D721Med (cell line): Measurements from ENCODE around the gene DAPK1.

Experiments
- DNase-seq: peaks from one replicate; pipeline ENCODE4 v3.0.0; 2011; ENCODE audit warnings: low spot score; ENCODE audit not compliant: insufficient read length
- FAIRE-seq: peaks from 2 replicates; lab custom pipeline; 2011; peaks lifted over from hg19 to GRCh38; lab: Jason Lieb, UNC
- TF ChIP-seq, protein P1 (sequence below): IDR thresholded peaks from 2 replicates; pipeline ENCODE4 v1.5.1; 2012; ENCODE audit warnings: mild to moderate bottlenecking, control low read depth; ENCODE audit not compliant: insufficient read depth; ENCODE audit errors: missing control alignments

DAPK1 gene

DNA sequence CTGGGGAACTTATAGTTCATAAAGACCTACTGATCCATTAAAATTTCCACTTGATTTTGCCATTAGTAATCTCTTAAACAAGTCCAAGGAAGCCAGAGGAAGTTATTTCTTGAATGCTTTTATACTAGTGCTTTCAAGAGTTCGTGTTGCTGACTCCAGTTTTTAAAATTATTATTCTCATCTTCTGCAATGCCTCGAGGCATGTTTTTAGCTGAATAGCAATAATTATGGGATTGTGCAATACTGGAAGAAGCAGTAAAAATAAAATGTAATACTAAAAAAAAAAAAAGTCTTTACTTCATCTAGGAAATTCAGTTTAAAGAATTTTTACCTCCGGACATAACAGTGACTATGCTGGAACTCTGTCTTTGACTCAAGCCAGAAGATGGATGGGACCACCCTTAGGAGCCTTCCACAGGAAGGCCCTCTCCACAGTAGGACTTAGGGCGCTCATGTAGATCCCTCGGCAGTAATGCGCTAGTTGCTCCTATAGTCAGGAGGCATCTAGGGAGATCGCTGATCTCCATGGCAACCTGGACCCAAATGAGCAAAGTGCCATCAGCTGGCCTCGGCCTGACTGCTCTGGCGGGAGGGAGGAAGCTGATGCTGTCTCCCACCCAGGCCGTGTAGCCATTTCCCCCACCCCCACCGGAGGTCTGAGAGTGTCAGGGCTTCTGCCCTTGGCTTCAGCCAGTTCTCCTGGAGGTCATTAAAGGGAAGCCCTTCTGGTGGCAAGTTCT, 56.7 kb downstream of the DAPK1 start:
- DNase-seq (no peak), FAIRE-seq (no peak)
- TF ChIP-seq, protein P1, sequence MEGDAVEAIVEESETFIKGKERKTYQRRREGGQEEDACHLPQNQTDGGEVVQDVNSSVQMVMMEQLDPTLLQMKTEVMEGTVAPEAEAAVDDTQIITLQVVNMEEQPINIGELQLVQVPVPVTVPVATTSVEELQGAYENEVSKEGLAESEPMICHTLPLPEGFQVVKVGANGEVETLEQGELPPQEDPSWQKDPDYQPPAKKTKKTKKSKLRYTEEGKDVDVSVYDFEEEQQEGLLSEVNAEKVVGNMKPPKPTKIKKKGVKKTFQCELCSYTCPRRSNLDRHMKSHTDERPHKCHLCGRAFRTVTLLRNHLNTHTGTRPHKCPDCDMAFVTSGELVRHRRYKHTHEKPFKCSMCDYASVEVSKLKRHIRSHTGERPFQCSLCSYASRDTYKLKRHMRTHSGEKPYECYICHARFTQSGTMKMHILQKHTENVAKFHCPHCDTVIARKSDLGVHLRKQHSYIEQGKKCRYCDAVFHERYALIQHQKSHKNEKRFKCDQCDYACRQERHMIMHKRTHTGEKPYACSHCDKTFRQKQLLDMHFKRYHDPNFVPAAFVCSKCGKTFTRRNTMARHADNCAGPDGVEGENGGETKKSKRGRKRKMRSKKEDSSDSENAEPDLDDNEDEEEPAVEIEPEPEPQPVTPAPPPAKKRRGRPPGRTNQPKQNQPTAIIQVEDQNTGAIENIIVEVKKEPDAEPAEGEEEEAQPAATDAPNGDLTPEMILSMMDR: no peak

DNA sequence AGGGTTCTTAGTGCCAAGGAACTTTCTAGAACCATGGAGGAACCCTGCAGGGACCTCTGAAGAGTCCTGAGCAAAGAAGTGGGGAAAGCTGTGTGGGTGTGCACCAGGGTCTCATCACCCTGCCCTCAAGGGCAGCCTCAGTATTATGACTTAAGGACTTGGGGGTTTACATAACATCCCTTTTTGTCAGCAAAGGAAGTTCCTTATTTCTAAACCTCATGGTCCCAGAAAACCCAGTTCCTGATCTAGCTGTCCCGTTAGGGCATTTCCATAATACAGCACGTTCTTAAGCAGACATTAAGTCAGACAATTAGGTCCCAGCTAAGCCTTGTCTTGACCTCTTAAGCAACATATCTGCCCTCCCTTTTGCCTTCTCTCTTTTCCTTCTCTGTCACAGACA, 57.3 kb downstream of the DAPK1 start:
- DNase-seq (no peak), FAIRE-seq (no peak)
- TF ChIP-seq, protein P1: no peak

DNA sequence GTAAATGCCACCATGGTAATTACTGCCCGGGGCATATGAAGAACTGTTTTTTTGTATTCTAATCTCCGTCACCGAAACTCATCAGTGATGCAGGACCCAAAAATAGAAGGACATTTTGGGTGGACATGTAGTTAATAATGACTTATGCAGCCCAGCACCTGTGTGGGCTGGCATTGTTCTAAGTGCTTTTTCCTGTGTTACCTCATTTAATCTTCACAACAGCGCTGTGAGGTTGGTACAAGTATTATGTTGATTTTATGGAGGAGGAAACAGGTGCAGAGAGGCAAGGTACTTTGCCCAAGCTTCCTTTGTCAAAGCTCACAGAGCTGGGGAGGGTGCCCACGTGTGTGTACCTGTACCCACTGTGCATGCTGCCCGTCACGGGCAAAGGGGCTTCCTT, 58.4 kb downstream of the DAPK1 start:
- no peak for FAIRE-seq
- TF ChIP-seq, protein P1: no peak
- DNase-seq: no peak

DNA sequence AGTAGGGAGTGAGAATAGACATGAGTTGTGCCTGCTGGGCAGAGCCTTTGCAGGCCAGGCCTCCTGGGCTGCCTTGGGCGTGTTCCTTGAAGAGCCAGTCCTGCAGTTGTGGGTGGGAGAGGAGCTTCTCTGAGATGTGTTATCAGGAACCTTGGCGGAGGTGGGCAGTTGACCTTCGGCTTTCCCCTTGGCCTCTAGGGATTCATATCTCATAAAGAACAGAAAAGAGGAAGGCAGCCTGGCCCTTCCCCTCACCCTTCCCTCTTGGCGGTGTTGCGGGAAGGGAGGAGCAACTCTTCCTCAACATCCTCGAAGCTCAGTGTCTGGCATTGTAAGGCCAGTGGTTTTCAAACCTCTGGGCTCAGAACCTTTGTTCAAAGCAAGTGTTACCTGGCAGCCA, 59.2 kb downstream of the DAPK1 start:
- FAIRE-seq: no peak
- TF ChIP-seq, protein P1: no peak
- DNase-seq: no peak

DNA sequence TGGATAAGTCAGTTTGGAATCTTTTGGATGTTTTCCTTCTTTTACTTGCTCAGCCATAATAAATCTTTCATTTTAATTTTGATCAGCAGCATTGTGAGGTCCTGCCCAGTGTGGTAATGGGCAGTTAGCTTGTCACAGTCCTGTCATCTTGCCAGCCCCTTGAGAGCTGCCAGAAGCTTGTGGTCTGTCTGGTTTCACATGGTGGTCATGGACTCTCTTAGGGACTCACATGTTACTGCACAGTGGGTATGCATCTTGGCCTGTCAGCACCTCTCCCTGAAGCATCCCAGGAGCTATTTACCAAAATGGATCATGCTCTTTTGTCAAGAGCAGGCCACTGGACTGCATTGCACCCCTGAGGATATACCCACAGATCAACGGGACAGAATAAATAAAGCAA, 60.3 kb downstream of the DAPK1 start:
- TF ChIP-seq, protein P1: no peak
- DNase-seq: no peak
- no peak for FAIRE-seq

DNA sequence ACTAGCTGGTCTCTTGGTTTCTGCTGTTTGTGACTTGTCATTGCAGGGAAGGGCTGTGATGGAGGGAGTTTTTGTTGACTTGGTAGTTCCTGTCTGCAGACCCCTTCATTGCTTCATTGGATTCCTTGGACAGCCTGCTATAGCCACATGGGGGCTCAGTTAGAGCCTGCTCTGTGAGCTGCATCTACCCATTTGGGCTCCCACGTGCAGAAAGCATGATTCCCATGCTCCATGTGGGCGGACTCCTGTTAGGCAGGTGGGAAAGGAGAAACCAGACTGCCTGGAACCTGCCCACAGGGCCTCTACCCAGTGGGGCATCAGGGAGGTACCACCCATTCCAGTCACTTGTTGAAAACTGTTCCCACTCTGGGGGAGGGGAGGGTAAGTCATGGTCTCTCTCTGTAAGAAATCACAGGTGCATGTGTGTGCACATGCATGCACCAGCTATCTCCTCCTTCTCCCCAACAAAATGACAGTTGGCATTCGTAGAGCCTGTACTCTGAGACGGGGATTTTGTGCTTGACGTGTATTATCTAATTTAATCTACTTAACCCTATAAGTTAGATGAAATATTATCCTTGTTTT, 61.0 kb downstream of the DAPK1 start:
- TF ChIP-seq, protein P1: no peak
- DNase-seq (no peak), FAIRE-seq (no peak)

DNA sequence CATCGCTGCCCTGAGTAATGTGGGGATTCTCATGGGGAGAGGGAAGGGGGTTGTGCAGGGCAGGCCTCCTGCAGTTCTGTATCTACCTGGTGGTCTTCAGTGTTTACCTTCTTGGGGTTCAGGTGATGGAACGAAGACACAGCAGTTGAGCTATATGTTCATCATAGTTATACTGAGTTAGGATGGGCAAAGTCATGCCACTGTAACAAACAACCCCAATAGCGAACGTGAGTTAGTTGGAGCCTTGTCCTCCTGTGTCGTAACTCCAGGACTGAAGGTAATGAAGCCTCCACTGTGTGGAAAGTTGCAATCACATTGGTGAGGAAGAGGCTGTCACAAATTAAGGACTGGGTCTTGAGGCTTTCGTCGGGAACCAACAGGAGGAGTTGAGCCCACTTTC, 64.4 kb downstream of the DAPK1 start:
- DNase-seq: no peak
- TF ChIP-seq, protein P1: no peak
- no peak for FAIRE-seq
